ENCODE measurements around the gene DNAJB8.

GRCh38 chr3:128501431-128501830 is 34.7 kb upstream of the DNAJB8 start:
- TF ChIP-seq EZH2phosphoT487 (IDR thresholded peaks at IDR 0.05; ENCODE audit: borderline replicate concordance, low read length) = no peak
- TF ChIP-seq, protein P1, sequence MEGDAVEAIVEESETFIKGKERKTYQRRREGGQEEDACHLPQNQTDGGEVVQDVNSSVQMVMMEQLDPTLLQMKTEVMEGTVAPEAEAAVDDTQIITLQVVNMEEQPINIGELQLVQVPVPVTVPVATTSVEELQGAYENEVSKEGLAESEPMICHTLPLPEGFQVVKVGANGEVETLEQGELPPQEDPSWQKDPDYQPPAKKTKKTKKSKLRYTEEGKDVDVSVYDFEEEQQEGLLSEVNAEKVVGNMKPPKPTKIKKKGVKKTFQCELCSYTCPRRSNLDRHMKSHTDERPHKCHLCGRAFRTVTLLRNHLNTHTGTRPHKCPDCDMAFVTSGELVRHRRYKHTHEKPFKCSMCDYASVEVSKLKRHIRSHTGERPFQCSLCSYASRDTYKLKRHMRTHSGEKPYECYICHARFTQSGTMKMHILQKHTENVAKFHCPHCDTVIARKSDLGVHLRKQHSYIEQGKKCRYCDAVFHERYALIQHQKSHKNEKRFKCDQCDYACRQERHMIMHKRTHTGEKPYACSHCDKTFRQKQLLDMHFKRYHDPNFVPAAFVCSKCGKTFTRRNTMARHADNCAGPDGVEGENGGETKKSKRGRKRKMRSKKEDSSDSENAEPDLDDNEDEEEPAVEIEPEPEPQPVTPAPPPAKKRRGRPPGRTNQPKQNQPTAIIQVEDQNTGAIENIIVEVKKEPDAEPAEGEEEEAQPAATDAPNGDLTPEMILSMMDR (conservative IDR thresholded peaks at IDR 0.05; ENCODE audit: low read depth, low read length) = no peak

All from PC-3 (cell line).